GM19193 (cell line): Measurements from ENCODE around the gene SLC25A34.

Source experiments
- POLR2A ChIP-seq: IDR thresholded peaks from 4 replicates; pipeline ENCODE4 v1.6.1; 2011; ENCODE audit not compliant: insufficient read depth, insufficient read length; ENCODE audit errors: extremely low read depth

The SLC25A34 gene

DNA sequence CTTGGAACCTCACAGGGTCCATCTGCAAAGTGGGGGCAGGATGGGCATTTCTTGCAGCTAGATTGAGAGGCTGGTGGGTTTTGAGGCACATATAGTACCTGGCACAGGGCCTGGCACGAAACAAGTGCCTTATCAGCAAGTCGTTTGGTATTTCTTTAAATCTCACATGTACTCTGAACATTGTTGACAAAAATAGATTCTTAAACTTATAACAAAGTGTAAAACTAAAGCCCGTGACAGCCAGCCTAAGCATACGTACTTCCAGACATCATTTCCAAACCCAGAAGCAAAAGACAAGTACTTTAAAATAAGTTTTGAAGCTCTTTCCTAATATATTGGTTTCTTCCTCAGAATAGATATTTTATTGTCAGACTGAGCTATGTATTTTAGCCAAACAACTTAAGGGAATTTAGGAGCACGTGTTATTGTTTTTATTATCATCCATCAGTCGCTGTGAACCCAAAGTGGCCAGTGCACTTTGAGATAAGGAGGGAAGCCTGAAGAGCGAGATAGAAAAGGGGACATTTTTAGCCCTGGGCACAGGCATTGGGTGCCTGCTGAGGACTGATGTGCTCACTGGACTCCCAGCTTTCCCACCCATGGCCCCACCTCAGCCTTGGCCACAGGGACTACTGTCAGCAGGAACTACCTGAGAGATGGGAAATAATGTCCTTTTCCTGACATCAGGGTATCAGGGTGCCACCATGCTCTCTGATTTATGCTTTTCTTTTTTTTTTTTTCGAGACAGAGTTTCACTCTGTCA, 25.5 kb downstream of the SLC25A34 start:
- no peak for TF ChIP-seq POLR2A

DNA sequence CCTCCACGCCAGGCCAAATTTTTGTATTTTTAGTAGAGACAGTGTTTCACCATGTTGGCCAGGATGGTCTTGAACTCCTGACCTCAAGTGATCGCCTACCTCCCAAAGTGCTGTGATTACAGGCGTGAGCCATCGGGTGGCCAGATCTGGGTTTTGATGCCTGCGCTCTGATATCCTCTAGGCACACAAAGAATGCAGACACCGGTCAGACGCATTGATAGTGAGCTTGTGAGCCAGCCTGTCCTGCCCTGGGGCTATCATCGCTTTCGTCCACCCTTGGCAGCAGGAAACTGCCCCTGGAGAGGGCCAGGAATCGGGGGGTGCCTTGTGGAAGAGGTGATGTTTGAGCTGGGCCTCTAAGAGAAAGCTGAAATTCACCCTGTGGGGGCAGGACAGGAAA, 26.5 kb downstream of the SLC25A34 start:
- no peak for TF ChIP-seq POLR2A

DNA sequence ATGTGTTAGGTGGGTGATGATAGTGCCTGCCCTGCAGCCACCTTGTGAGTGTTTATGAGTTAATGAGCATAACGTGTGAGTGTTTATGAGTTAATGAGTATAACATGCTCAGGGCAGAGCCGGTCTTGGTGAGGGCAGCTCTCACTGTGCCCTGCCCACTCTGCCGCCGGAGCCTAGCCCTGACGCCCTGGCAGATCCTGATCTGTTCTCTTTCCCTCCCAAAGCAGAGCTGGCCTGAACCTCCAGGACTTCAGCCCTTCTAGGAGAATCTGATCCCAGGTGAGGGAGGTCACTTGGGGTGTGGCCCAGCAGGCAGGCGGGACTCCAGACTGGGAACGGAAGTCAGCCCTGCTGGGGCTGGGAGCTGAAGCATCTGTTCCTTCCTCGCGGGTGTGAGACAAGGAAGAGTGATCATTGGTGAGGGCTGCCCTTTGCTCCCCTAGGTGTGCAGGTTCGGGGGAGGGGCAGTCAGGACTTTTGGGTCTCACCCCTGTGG, 28.3 kb downstream of the SLC25A34 start:
- no peak for TF ChIP-seq POLR2A

DNA sequence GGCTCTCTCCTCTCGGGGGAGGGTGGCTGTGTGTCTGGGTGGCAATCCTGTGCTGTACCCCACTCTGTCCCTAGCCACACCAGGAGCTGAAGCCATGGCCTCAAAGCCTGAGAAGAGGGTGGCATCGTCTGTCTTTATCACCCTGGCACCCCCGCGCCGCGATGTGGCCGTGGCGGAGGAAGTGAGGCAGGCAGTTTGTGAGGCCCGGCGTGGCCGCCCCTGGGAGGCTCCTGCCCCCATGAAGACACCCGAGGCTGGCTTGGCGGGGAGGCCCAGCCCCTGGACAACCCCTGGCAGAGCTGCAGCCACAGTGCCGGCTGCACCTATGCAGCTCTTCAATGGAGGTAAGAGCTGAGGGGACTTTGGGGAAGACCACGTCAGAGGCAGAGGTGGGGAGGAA, 28.8 kb downstream of the SLC25A34 start:
- TF ChIP-seq POLR2A: no peak

DNA sequence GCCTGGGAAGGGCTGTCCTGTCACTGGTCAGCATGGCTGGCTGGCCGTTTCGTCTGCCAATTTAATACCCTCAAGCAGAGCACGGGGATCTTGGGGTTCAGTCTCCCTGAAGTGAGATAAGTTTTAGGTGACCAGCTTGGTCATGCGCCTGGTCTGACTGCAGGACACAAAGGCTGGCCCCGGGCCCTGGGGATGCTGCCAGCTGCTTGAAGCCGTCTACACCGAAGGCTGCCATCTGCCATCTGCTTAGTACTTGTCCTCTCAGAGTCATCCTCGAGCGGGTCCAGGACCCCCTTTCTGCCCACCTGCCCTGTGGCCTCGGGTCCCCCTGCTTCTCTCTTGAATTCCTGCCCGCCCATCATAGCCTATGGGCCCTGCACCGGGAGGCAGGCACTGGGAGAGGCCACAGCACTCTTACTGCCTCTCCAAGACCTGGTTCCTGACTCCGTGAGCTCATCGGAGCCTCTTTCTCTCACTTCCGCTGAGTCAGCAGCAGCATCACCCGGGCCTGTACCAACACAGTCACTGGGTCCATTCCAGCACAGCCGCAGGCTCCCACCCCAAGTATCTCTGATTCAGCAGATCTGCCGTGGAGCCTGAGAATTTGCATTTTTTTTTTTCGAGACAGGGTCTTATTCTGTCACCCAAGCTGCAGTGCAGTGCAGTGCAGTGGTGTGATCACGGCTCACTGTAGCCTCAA, 29.6 kb downstream of the SLC25A34 start:
- TF ChIP-seq POLR2A: no peak

DNA sequence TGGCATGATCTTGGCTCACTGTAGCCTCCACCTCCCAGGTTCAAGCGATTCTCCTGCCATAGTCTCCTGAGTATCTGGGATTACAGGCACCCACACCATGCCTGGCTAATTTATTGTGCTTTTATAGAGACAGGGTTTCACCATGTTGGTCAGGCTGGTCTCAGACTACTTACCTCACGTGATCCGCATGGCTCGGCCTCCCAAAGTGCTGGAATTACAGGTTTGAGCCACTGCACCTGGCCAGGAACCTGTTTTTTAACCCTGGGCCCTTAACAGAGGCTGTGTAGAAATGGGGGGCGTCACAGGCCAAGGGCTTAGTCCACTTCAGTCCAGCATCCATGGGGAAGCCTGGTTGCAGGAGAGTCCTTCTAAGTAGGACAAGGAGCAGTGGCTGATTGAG, 31.9 kb downstream of the SLC25A34 start:
- no peak for TF ChIP-seq POLR2A

DNA sequence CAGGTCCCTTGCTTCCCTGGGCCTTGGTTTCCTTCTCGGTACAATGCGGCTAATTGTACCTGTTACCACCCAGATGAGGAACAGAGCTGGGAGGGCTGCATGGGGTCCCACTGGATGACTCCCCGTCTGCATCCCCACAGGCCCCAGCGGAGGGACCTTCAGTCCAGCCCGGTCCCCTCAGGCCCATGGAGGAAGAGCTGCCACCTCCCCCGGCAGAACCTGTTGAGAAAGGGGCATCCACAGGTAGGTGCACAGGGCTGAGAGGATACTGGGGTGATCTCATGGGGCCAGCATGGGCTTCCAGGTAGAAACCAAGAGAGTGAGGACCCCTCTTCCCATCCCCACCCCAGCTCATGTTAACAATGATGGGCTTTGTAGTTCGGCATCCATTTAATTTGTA, 32.3 kb downstream of the SLC25A34 start:
- TF ChIP-seq POLR2A: no peak

DNA sequence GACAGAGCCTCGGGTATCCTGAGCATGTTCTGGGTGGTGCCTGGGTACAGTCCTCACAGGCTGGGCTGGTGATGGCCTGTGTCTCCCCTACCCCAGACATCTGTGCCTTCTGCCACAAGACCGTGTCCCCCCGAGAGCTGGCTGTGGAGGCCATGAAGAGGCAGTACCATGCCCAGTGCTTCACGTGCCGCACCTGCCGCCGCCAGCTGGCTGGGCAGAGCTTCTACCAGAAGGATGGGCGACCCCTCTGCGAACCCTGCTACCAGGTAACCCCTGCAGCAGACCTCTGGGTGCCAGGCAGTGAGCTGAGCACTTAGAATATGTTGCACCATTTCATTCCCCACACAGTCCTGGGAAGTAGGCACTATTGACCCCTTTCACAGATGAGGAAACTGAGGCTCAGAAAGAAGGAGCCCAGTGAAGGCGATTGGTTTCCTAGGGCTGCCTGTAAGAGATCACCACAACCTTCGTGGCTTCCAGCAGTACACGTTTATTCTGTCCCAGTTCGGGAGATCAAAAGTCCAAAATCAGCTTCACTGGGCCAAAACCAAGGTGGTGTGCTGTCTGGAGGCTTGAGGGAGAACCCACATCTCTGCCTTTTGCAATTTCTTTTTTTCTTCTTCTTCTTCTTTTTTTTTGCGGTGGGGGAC, 34.4 kb downstream of the SLC25A34 start:
- TF ChIP-seq POLR2A: no peak

DNA sequence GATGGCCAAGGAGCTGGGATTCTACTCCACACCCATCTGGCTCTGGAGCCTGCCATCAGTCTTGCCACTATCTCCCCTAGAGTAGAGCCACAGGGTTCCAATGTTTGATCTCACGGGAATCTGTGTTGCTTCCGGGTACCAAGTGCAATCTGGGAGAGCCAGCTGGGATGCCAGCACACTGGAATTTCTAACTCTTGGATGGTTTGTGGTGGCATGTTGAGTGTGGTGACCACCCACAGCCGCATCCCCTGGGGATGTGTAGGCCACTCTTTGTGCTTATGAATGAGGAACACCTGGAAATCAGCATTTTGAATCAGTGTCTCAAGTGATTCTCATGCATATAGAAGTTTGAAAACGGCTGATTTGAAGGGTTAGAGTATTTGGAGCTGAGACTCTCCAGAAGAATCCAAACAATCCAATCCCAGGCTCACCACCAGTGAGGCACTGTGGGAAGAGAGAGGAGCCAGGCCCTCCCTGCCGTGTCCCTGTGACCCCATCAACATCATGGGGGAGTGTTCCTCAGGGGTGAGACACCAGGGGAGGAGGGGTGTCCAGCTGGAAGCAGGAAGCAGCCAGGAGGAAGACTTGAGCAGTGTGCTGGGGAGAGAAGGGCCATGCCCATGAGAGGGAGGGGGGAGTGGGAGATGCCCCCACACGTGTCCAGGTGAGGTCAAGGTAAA, 35.9 kb downstream of the SLC25A34 start:
- no peak for TF ChIP-seq POLR2A

DNA sequence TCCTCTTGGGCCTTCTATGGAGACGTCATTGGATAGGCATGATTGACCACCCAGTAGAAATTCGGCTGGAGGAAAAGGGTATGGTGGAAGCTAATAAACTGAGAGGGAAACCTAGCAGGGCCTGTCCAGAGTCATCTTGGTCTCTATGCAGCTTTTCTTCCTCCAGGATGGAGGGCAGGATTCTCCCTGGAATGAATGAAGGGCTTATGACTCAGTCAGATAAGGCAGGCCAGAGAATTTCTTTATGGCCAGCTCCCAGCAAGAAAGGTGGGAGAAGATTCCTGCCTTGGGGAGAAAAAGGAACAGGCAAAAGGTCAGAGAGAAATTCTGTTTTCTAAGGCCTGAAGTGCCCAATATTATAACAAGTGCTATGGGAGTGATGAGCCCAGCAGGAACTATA, 39.6 kb downstream of the SLC25A34 start:
- no peak for TF ChIP-seq POLR2A

DNA sequence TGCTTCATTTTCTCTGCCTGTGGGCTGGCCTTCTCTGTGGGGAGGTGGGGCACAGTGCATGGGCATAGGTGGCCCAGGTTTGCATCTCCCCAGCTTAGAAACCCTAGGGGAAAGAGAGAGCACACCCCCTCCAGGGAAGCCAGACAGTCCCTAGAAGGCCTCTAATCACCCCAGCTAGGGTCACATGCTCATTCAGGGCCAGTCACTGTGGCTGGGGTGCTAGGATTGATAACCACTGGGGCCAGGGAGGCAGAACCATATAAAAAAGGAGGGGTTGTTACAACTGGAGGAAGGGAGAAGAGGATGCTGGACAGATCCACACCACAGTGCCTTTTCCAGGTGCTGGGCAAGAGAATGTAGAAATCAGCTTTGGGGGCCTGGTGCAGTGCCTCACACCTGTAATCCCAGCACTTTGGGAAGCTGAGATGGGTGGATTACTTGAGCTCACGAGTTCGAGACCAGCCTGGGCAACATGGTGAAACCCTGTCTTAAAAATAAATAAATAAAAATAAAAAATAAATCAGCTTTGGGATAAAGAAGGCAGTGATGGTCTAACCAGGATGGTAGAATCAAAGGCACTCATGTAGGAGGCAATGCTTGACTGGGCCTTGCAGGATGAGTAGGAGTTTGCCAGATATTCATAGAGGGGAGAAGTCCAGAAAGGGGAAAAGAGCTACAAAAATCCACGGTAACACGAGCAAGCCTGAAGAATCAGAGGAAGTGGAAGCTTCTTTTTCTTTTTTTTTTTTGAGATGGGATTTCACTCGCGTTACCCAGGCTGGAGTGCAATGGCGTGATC, 42.0 kb downstream of the SLC25A34 start:
- TF ChIP-seq POLR2A: no peak

DNA sequence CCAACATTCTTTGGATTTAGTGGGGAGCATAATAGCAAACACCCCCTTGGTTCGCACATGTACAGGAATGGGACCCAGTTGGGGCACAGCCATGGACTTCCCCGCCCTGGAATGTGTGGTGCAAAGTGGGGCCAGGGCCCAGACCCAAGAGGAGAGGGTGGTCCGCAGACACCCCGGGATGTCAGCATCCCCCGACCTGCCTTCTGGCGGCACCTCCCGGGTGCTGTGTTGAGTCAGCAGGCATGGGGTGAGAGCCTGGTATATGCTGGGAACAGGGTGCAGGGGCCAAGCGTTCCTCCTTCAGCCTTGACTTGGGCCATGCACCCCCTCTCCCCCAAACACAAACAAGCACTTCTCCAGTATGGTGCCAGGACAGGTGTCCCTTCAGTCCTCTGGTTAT, 49.6 kb downstream of the SLC25A34 start:
- no peak for TF ChIP-seq POLR2A

DNA sequence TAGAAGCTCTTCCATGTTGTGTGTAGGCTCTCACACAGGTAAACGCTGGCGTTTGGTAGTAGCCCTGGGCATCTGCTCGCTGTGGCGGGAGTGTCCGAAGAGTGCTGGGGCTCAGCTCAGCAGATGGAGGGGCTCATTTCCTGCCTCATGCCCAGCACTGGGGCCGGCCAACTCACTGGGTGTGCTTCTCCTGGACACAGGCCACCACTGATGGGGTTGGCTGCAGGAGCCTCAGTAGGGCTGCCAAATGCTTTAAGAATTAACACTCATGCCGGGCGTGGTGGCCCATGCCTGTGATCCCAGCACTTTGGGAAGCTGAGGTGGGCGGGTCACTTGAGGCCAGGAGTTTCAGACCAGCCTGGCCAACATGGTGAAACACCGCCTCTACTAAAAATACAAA, 50.5 kb downstream of the SLC25A34 start:
- TF ChIP-seq POLR2A: no peak

DNA sequence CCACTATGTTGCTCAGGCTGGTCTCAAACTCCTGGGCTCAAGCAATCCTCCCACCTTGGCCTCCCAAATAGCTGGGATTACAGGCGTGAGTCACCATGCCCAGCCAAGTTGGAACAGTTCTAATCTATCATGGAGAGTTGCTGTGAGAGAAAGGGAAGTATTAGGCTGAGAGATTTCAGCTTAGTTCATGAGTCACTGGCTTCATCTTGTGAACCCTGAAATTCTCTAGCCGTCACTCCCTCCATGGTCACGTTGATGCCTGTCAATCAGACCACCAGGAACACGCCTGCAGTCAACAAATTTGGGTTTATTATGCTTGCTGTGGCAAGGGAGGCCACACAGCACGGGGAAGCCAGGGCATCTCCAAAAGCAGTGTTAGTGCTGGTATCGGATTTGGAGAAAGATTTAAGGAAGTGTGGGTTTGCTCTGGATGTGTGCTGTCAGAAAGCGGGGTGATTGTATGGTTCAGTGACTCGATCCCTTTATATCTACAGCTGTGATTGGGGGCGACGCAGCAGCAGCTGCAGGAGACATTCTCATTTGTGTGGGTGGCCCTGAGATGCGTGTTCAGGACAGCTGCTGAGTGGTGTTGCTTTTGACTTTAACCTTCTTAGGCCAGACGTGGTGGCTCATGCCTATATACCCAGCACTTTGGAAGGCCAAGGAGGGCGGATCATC, 52.7 kb downstream of the SLC25A34 start:
- no peak for TF ChIP-seq POLR2A
